Thymus (tissue), 11 donors: ENCODE measurements around the gene ZSCAN5A. TPM values are rescaled to one million over a fixed set of nuclear protein-coding genes. Genes with fewer than 3 reads are reported as not detected.

Experiments
- DNase-seq, 9 donors: peaks; one replicate each; pipeline ENCODE4 v3.0.0-alpha.2; 2013; ENCODE audit warnings: low spot score in 9 of 9, low read depth in 6 of 9, missing footprints in 1 of 9
- H3K27ac ChIP-seq, 2 donors: one replicate each; pipeline ENCODE4 v1.5.1; 2013; ENCODE audit warnings: control low read depth in 1 of 2, low read depth in 1 of 2, low read length in 1 of 2, mild to moderate bottlenecking in 1 of 2, moderate library complexity in 1 of 2
- H3K27me3 ChIP-seq, 2 donors: one replicate each; pipeline ENCODE4 v1.5.1; 2013; ENCODE audit warnings: low read length in 1 of 2; ENCODE audit not compliant: control insufficient read depth in 2 of 2, insufficient read depth in 1 of 2
- H3K36me3 ChIP-seq, 2 donors: one replicate each; pipeline ENCODE4 v1.5.1; 2013; ENCODE audit warnings: low read length in 1 of 2, mild to moderate bottlenecking in 1 of 2, moderate library complexity in 1 of 2; ENCODE audit not compliant: control insufficient read depth in 2 of 2, insufficient read depth in 2 of 2
- H3K4me1 ChIP-seq, 2 donors: one replicate each; pipeline ENCODE4 v1.5.1; 2013; ENCODE audit warnings: low read length in 2 of 2; ENCODE audit not compliant: control insufficient read depth in 2 of 2, insufficient read depth in 2 of 2
- H3K4me3 ChIP-seq, 2 donors: one replicate each; pipeline ENCODE4 v1.5.1; 2013; ENCODE audit warnings: low read length in 2 of 2, control low read depth in 1 of 2, mild to moderate bottlenecking in 1 of 2
- H3K9me3 ChIP-seq, 2 donors: one replicate each; pipeline ENCODE4 v1.5.1; 2013; ENCODE audit warnings: low read length in 1 of 2, mild to moderate bottlenecking in 1 of 2; ENCODE audit not compliant: control insufficient read depth in 2 of 2, insufficient read depth in 1 of 2
- WGBS: extraction: QIAGEN DNeasy Blood & Tissue Kit; methylation state at CpG from one replicate; pipeline ENCODE4 v1.1.7; 2013; 5-methylcytosine and 5-hydroxymethylcytosine counted together
- polyA plus RNA-seq: library from polyadenylated mRNA; stranded (reverse); fragments of 200-250 nt; gene quantifications from one replicate; pipeline ENCODE4 v1.2.3, GENCODE V29; 2013
- total RNA-seq: library from RNA; stranded (reverse); fragments of 120-200 nt; gene quantifications from one replicate; pipeline ENCODE4 v1.2.4, GENCODE V29; 2013
- donor health status: healthy.

The ZSCAN5A gene
- total and polyA plus RNA-seq, 2 donors = 4.9 to 7.4 TPM

DNA sequence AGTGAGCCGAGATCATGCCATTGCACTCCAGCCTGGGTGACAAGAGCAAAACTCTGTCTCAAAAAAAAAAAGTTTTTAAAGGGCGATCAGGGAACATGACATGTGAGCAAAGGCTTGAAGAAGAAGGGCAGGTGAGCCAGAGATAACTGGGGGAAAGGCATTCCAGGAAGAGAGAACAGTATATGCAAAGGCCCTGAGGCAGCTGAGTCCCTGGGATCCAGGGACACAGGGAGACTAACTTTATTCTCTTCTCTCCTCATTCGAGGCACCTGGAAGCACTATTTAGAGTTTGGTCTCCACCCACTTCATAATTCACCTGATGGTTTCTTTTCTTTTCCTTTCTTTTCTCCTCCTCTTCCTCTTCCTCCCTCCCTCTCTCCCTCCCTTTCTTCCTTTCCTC, 17.6 kb downstream of the ZSCAN5A start:
- WGBS = 99% methylated on average over 3 of the region's 3 CpGs
- no peak overlapping the region for H3K4me3 ChIP-seq
- DNase-seq = no peak
- peaks cover 3 to 4% of the 10 kb centered on the region in 2 donors for H3K36me3 ChIP-seq
- H3K9me3 ChIP-seq = no peaks in the 10 kb centered on the region
- H3K27ac ChIP-seq = no peak overlapping the region
- no peaks in the 10 kb centered on the region for H3K4me1 ChIP-seq
- H3K27me3 ChIP-seq = no peaks in the 10 kb centered on the region

- WGBS = 96% methylated on average over 22 of the region's 22 CpGs
- Histone ChIP-seq H3K4me1 (no peaks in the 10 kb centered on the region), H3K27me3 (no peaks in the 10 kb centered on the region), H3K36me3 (peaks cover 3 to 4% of the 10 kb centered on the region in 2 donors), H3K4me3 (no peak overlapping the region), H3K27ac (no peak overlapping the region), H3K9me3 (no peaks in the 10 kb centered on the region)
- no peak for DNase-seq
These were observed 18.8 kb downstream of the ZSCAN5A start for GRCh38 chr19:56295531-56296455.

DNA sequence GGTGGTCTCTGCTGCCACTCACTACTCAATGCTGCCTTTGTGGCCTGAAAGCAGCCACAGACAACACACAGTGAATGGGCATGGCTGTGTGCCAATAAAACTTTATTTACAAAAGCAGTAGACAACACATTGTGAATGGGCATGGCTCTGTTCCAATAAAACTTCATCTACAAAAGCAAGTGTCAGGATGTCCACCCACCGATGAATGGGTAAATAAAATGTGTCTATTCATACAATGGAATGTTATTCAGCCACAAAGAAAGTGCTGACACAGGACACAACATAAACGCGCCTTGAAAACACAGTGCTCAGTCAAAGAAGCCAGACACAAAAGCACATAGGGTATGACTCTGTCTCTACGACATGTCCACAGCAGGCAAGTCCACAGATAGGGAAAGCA, 20.1 kb downstream of the ZSCAN5A start:
- Histone ChIP-seq H3K27ac (no peak overlapping the region), H3K4me1 (no peaks in the 10 kb centered on the region), H3K9me3 (no peaks in the 10 kb centered on the region), H3K36me3 (peaks cover 3 to 4% of the 10 kb centered on the region in 2 donors), H3K27me3 (no peaks in the 10 kb centered on the region), H3K4me3 (no peak overlapping the region)
- no peak for DNase-seq
- WGBS = 96% methylated on average over 4 of the region's 4 CpGs

DNA sequence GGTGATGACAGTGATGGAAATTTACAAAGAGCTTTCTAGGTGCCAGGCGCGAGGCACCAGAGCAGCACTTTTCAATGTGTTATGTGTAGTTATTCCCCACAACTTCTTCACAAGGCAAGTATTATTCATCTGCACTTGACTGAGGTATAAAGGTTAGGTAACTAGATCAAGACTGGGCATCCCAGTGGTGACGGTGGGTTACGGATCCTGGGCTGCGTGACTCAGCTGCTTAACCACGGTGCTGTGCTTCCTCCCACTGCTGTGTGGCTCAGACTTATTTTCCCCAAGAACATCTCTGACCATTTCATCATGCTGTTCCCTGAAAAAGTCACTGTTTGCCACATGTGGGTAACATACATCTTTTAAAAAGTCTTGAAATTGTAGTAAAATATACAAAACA, 22.8 kb downstream of the ZSCAN5A start:
- Histone ChIP-seq H3K36me3 (peaks cover 3 to 4% of the 10 kb centered on the region in 2 donors), H3K27me3 (no peaks in the 10 kb centered on the region), H3K9me3 (no peaks in the 10 kb centered on the region), H3K4me1 (no peaks in the 10 kb centered on the region), H3K27ac (no peak overlapping the region), H3K4me3 (no peak overlapping the region)
- 94% methylated on average over 6 of the region's 6 CpGs for WGBS
- no peak for DNase-seq

DNA sequence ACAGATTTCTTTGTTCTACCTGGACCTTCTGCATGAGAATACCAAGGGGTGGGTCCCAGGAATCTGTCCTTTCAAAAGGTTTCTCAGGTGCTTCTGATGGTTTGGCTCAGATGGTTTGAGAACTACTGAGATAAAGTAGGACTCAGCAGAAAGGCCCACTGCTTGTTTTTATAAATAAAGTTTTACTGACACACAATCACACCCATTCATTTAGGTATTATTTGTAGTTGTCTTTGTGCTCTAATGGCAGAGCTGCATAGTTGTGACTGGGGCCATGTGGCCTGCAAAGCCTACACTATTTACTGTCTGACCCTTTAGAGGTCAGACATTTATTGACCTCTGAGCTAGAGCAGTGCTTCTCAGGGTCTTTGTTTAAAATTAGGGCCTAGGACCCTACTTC, 24.5 kb downstream of the ZSCAN5A start:
- Histone ChIP-seq H3K36me3 (peaks cover 0 to 3% of the 10 kb centered on the region in 2 donors), H3K27me3 (no peaks in the 10 kb centered on the region), H3K4me1 (no peaks in the 10 kb centered on the region), H3K4me3 (no peak overlapping the region), H3K27ac (no peak overlapping the region), H3K9me3 (no peaks in the 10 kb centered on the region)
- no peak for DNase-seq

DNA sequence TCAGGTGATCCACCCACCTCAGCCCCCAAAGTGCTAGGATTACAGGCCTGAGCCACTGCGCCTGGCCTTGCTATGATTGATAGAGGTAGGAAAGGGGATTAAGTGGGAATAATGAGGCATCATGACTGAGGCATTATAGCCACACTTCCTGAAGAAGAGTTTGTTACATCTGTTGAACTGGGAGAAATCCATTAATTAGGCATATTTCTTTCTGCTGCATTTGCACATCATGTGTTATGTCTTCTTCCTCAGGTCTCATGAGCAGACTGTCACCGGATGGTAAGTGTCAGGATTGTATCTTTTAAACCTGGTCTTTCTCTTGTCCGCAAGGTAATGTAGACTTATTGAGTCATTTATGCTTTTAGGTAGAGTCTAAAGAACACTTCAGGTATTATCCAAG, 29.9 kb downstream of the ZSCAN5A start:
- no peak overlapping the region for H3K4me3 ChIP-seq
- H3K36me3 ChIP-seq = no peaks in the 10 kb centered on the region
- no peak for DNase-seq
- no peaks in the 10 kb centered on the region for H3K9me3 ChIP-seq
- WGBS = 98% methylated on average over 3 of the region's 3 CpGs
- H3K27ac ChIP-seq = no peak overlapping the region
- no peaks in the 10 kb centered on the region for H3K4me1 ChIP-seq
- no peaks in the 10 kb centered on the region for H3K27me3 ChIP-seq

DNA sequence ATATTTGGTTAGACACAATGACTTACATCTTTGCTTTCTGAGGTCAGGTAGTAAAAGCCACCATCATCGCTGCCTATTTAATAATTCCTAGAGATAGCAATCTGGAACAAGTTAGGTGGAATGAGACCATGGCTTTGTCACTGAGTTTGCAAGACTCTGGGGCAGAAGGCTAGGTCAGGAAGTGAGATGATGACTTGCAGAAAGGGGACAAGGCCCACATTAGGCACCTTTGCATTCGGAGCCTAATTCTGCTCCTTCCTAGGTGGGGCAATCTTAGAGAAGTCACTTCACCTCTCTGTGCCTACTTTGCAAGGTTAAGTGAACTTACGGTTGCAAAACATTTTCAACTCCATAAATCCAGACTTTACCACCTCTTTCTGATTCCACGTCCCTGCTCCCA, 31.8 kb downstream of the ZSCAN5A start:
- 96% methylated on average over 4 of the region's 4 CpGs for WGBS

GRCh38 chr19:56273563-56274117, 41.0 kb downstream of the ZSCAN5A start:
- 73% methylated on average over 6 of the region's 6 CpGs for WGBS
- Histone ChIP-seq H3K27me3 (no peaks in the 10 kb centered on the region), H3K4me1 (no peaks in the 10 kb centered on the region), H3K9me3 (no peaks in the 10 kb centered on the region), H3K27ac (no peak overlapping the region), H3K4me3 (no peak overlapping the region), H3K36me3 (no peaks in the 10 kb centered on the region)
- no peak for DNase-seq

More for the DNA sequence above, 31.8 kb downstream of the ZSCAN5A start:
- Histone ChIP-seq H3K27ac (no peak overlapping the region), H3K4me1 (no peaks in the 10 kb centered on the region), H3K4me3 (no peak overlapping the region), H3K27me3 (no peaks in the 10 kb centered on the region), H3K36me3 (no peaks in the 10 kb centered on the region), H3K9me3 (no peaks in the 10 kb centered on the region)
- DNase-seq = no peak

GRCh38 chr19:56272161-56272798, 42.4 kb downstream of the ZSCAN5A start, which contains the start of gene EDDM13:
TSS of gene EDDM13 (plus strand) at chr19:56272748. CDS start at chr19:56272835, 87 bp downstream.
- Histone ChIP-seq H3K27me3 (no peaks in the 10 kb centered on the region), H3K36me3 (no peaks in the 10 kb centered on the region), H3K27ac (no peak within 1 kb of the TSS), H3K9me3 (no peaks in the 10 kb centered on the region), H3K4me1 (no peaks in the 10 kb centered on the region), H3K4me3 (no peak within 1 kb of the TSS)
- DNase-seq = no peak
- WGBS = 96% methylated on average over 6 of the region's 6 CpGs
